Measurements from ENCODE around the gene C2orf74. TPM values are rescaled to one million over a fixed set of nuclear protein-coding genes. Genes with fewer than 3 reads are reported as not detected.

The C2orf74 gene
- total and polyA plus RNA-seq, 9 of the 15 experiments (the other 6 are each of a cell fraction or from before 2014, with no cell fraction given): not detected

GRCh38 chr2:61176755-61177726 lies 15.1 kb downstream of the C2orf74 start (continued):
- TF ChIP-seq ZBTB1 (CRISPR knock-in tag; IDR thresholded peaks at IDR 0.05; ENCODE audit: borderline replicate concordance, low read depth) (peak; percentile 49), ZNF696 (CRISPR knock-in tag; conservative IDR thresholded peaks at IDR 0.05) (no peak), PHB (CRISPR knock-in tag; IDR thresholded peaks at IDR 0.05) (no peak), FOXP4 (CRISPR knock-in tag; IDR thresholded peaks at IDR 0.05; ENCODE audit: borderline replicate concordance) (no peak), ZNF395 (CRISPR knock-in tag; IDR thresholded peaks at IDR 0.05) (peak; percentile 97), ZC3H8 (IDR thresholded peaks at IDR 0.05) (no peak), EGR1 (conservative IDR thresholded peaks at IDR 0.05) (no peak), ZBTB5 (IDR thresholded peaks at IDR 0.05) (0 out of 2 replicates have a peak, but pooled peaks have one; percentile 31), RBBP5 (IDR thresholded peaks at IDR 0.05; ENCODE audit: borderline replicate concordance, insufficient read depth, low read length, poor library complexity, severe bottlenecking) (no peak), ZNF282 (CRISPR knock-in tag; IDR thresholded peaks at IDR 0.05) (no peak), SP1 (CRISPR knock-in tag; IDR thresholded peaks at IDR 0.05) (peak; percentile 87), NR4A1 (CRISPR knock-in tag; IDR thresholded peaks at IDR 0.05) (peak; percentile 87; the same call in 1 of the 2 replicates), NR4A1 (tag; IDR thresholded peaks at IDR 0.05) (peak; percentile 43; the same call in 1 of the 2 replicates), YY1 (IDR thresholded peaks at IDR 0.05; ENCODE audit: borderline replicate concordance in 1 of 3, control insufficient read depth in 1 of 3, extremely low read depth in 1 of 3, insufficient read depth in 3 of 3, insufficient read length in 1 of 3, insufficient replicate concordance in 2 of 3, low read depth in 1 of 3, low read length in 2 of 3) (peak in 1 of 3 experiments; percentile 65), KDM2B (CRISPR knock-in tag; IDR thresholded peaks at IDR 0.05) (no peak), GTF2F1 (IDR thresholded peaks at IDR 0.05; ENCODE audit: low read depth, low read length) (peak; percentile 36)
- TF ChIP-seq, protein P1, sequence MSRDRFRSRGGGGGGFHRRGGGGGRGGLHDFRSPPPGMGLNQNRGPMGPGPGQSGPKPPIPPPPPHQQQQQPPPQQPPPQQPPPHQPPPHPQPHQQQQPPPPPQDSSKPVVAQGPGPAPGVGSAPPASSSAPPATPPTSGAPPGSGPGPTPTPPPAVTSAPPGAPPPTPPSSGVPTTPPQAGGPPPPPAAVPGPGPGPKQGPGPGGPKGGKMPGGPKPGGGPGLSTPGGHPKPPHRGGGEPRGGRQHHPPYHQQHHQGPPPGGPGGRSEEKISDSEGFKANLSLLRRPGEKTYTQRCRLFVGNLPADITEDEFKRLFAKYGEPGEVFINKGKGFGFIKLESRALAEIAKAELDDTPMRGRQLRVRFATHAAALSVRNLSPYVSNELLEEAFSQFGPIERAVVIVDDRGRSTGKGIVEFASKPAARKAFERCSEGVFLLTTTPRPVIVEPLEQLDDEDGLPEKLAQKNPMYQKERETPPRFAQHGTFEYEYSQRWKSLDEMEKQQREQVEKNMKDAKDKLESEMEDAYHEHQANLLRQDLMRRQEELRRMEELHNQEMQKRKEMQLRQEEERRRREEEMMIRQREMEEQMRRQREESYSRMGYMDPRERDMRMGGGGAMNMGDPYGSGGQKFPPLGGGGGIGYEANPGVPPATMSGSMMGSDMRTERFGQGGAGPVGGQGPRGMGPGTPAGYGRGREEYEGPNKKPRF (IDR thresholded peaks at IDR 0.05; ENCODE audit: low read depth, low read length): no peak
